Spleen (tissue), 11 donors: Measurements from ENCODE around the gene ABCG5. TPM values are rescaled to one million over a fixed set of nuclear protein-coding genes. Genes with fewer than 3 reads are reported as not detected.

Experiments used
- DNase-seq: peaks from one replicate; pipeline ENCODE4 v3.0.0-alpha.2; 2020
- H3K27ac ChIP-seq, 8 donors: fragments of 200-600 bp; sonication (generic) in 7 of 8; 1 replicate in 4 of 8; 2 replicates in 4 of 8; pipeline versions ENCODE4 v1.5.0 to v1.8.0; 2016 to 2021; ENCODE audit warnings: inconsistent platforms in 4 of 8, mild to moderate bottlenecking in 4 of 8, moderate library complexity in 1 of 8
- H3K27me3 ChIP-seq, 7 donors: fragments of 200-600 bp; sonication (generic) in 6 of 7; replicated peaks in 1 of 7; 1 replicate in 4 of 7; 2 replicates in 3 of 7; pipeline versions ENCODE4 v1.5.0 to v1.8.0; 2016 to 2021; ENCODE audit warnings: inconsistent platforms in 3 of 7, mild to moderate bottlenecking in 1 of 7
- H3K36me3 ChIP-seq, 6 donors: fragments of 200-600 bp; sonication (generic) in 5 of 6; 1 replicate in 4 of 6; 2 replicates in 2 of 6; pipeline versions ENCODE4 v1.5.0 to v1.8.0; 2016 to 2021; ENCODE audit warnings: inconsistent platforms in 2 of 6
- H3K4me1 ChIP-seq, 6 donors: fragments of 200-600 bp; sonication (generic) in 5 of 6; 1 replicate in 3 of 6; 2 replicates in 3 of 6; pipeline versions ENCODE4 v1.5.0 to v1.8.0; 2016 to 2021; ENCODE audit warnings: inconsistent platforms in 3 of 6
- H3K4me3 ChIP-seq, 8 donors: fragments of 200-600 bp; sonication (generic) in 7 of 8; 1 replicate in 4 of 8; 2 replicates in 4 of 8; pipeline versions ENCODE4 v1.5.0 to v1.8.0; 2016 to 2021; ENCODE audit warnings: inconsistent platforms in 4 of 8, mild to moderate bottlenecking in 4 of 8, moderate library complexity in 2 of 8
- H3K9me3 ChIP-seq, 8 donors: fragments of 200-600 bp; sonication (generic) in 7 of 8; 1 replicate in 4 of 8; 2 replicates in 4 of 8; pipeline versions ENCODE4 v1.5.0 to v1.8.0; 2016 to 2021; ENCODE audit warnings: inconsistent platforms in 4 of 8
- CTCF ChIP-seq, 11 experiments: fragments of 200-600 bp in 7 of 11; fragments of 450-650 bp in 4 of 11; sonication (generic) in 4 of 11; IDR thresholded peaks in 8 of 11; conservative IDR thresholded peaks in 3 of 11; 1 replicate in 7 of 11; 2 replicates in 4 of 11; pipeline versions ENCODE4 v1.4.0 to v1.8.0; 2016 to 2021; ENCODE audit warnings: antibody characterized with exemption in 11 of 11, inconsistent platforms in 4 of 11, mild to moderate bottlenecking in 1 of 11
- POLR2A ChIP-seq, 3 donors: fragments of 450-650 bp; IDR thresholded peaks; one replicate each; pipeline ENCODE4 v1.5.1; 2017; ENCODE audit warnings: antibody characterized with exemption in 3 of 3, mild to moderate bottlenecking in 1 of 3
- POLR2AphosphoS5 ChIP-seq, 3 donors: sonication (generic); formaldehyde crosslinking; IDR thresholded peaks; one replicate each; pipeline ENCODE4 v1.5.1; 2017; ENCODE audit warnings: antibody characterized with exemption in 3 of 3
- WGBS, 5 donors: extraction: QIAGEN DNeasy Blood & Tissue Kit in 3 of 5; methylation state at CpG; one replicate each; pipeline versions ENCODE4 v1.1.5 to v1.1.7; 2013 to 2018; 5-methylcytosine and 5-hydroxymethylcytosine counted together
- intact Hi-C: fragments of 100-400 bp; cut with DNase I; formaldehyde crosslinking; loops from one replicate; pipeline ENCODE4 v1.15.0; 2023; ENCODE audit warnings: low total_unique reads
- polyA plus RNA-seq, 3 donors: library from polyadenylated mRNA; stranded (reverse); fragments of 200-250 nt; gene quantifications; one replicate each; pipeline ENCODE4 v1.2.1, GENCODE V29; 2013
- total RNA-seq, 7 donors: library from RNA; depleted of rRNA in 3 of 7; stranded (reverse); fragments of >200 nt in 3 of 7; fragmentation: NEBNext Ultra II Directional in 4 of 7; extraction: Animal tissue kit (Norgen Biotek cat#: 25700) in 4 of 7; gene quantifications; one replicate each; pipeline versions ENCODE4 v1.1.0 to v1.2.1, GENCODE V29; 2016 to 2021
- donor health status: healthy with polysubstance abuse.
- donor health status: DM: no; HTN: no; CAD: no; lungs with moderate emphysema.
- donor health status: DM: no; HTN: no; CAD: no.
- donor health status: Bipolar disorder and iron deficiency.
- donor health status: healthy.
- donor health status: DM: no; HTN: no; CAD: no.
- donor health status: DM: yes; HTN: yes; CAD: no.

Gene ABCG5
- total and polyA plus RNA-seq, 10 donors: 0.05 to 0.37 (median 0.25) TPM; not detected in 6

DNA sequence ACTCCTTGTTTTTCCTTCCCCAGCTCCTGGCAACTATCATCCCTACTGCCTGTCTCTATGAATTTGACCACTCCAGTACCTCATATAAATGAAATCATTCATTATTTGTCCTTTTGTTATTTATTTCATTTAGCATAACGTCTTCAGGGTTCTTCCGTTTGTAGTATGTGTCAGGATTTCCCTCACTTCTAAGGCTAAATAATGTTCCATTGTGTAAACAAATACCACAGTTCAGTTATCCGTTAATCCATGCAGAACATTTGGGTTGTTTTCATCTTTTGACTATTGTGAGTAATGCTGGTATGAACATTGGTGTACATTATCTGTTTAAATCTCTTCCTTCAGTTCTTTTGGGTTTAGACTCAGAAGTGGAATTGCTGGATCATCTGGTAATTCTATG, 46.0 kb downstream of the ABCG5 start:
- H3K27me3 ChIP-seq: no peaks in the 10 kb centered on the region
- peaks cover 0 to 4% (median 0%) of the 10 kb centered on the region in 6 donors for H3K4me1 ChIP-seq
- no peak overlapping the region for H3K4me3 ChIP-seq
- H3K9me3 ChIP-seq: no peaks in the 10 kb centered on the region
- no peak overlapping the region for H3K27ac ChIP-seq
- WGBS, 5 donors: 91 to 96% (median 95%) methylated on average over 3 of the region's 3 CpGs
- DNase-seq: no peak
- intact Hi-C loops: no loop called here
- TF ChIP-seq CTCF (IDR thresholded peaks at IDR 0.05 in 8 of 11, conservative IDR thresholded peaks at IDR 0.05 in 3 of 11) (no peak), POLR2AphosphoS5 (IDR thresholded peaks at IDR 0.05) (no peak), POLR2A (IDR thresholded peaks at IDR 0.05) (no peak)
- H3K36me3 ChIP-seq: peaks cover 0 to 62% (median 3%) of the 10 kb centered on the region in 6 donors

DNA sequence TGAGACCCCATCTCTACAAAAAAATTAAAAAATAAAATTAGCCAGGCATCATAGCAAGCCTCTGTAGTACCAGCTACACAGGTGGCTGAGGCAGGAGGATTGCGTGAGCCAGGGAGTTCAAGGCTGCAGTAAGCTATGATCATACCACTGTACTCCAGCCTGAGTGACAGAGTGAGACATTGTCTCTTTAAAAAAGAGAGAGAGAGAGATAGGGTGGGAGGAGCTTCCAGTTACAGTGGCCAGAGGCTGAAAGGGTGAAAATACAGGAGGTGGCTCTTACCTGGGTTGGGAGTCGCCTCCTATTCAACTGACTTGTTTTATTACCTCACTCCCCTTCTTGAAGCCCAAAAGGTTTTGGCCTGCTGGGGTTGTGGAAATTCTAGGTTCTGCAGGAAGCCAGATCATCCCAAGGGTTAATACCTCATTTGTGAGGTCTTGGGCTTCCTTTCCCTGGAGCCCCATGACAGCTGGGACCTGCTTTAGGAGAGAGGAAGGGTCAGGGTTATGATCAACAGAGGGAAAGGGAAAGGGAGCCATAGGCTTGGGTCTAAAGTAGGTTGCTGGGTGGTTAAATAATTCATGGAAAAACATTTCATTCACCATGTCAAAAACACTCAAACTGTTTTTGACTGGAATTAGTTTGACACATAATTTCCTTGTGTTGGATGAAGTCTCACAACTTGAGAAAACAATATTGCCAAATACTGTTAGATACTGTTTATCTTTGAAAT, 47.4 kb downstream of the ABCG5 start:
- WGBS, 5 donors: 88 to 97% (median 93%) methylated on average over 2 of the region's 2 CpGs
- TF ChIP-seq POLR2AphosphoS5 (IDR thresholded peaks at IDR 0.05): no peak
- no peak for TF ChIP-seq POLR2A (IDR thresholded peaks at IDR 0.05)
- no peak for TF ChIP-seq CTCF (IDR thresholded peaks at IDR 0.05 in 8 of 11, conservative IDR thresholded peaks at IDR 0.05 in 3 of 11)
- Histone ChIP-seq H3K4me1 (peaks cover 0 to 4% (median 0%) of the 10 kb centered on the region in 6 donors), H3K36me3 (peaks cover 0 to 53% (median 2%) of the 10 kb centered on the region in 6 donors), H3K27ac (peak overlapping the region in 6 of 8 donors; percentile 43 to 73 (median 58)), H3K27me3 (no peaks in the 10 kb centered on the region), H3K9me3 (no peaks in the 10 kb centered on the region), H3K4me3 (no peak overlapping the region)
- intact Hi-C loops: no loop called here
- no peak for DNase-seq

- H3K36me3 ChIP-seq: peaks cover 0 to 52% (median 2%) of the 10 kb centered on the region in 6 donors
- TF ChIP-seq POLR2AphosphoS5 (IDR thresholded peaks at IDR 0.05) (no peak), CTCF (IDR thresholded peaks at IDR 0.05 in 8 of 11, conservative IDR thresholded peaks at IDR 0.05 in 3 of 11) (no peak), POLR2A (IDR thresholded peaks at IDR 0.05) (no peak)
- intact Hi-C loops: no loop called here
- 78 to 88% (median 82%) methylated on average over 5 of the region's 5 CpGs for WGBS, 5 donors
- DNase-seq: no peak
- no peaks in the 10 kb centered on the region for H3K27me3 ChIP-seq
- no peak overlapping the region for H3K4me3 ChIP-seq
- H3K4me1 ChIP-seq: peaks cover 0 to 4% (median 0%) of the 10 kb centered on the region in 6 donors
- no peaks in the 10 kb centered on the region for H3K9me3 ChIP-seq
- H3K27ac ChIP-seq: peak overlapping the region in 5 of 8 donors; percentile 50 to 73 (median 58)
Observed at GRCh38 chr2:43790147-43790546, 48.5 kb downstream of the ABCG5 start.

GRCh38 chr2:43788646-43789045, 50.0 kb downstream of the ABCG5 start:
- DNase-seq: no peak
- Histone ChIP-seq H3K4me1 (peaks cover 0 to 4% (median 0%) of the 10 kb centered on the region in 6 donors), H3K36me3 (peaks cover 0 to 57% (median 4%) of the 10 kb centered on the region in 6 donors), H3K4me3 (no peak overlapping the region), H3K9me3 (no peaks in the 10 kb centered on the region), H3K27ac (peak overlapping the region in 3 of 8 donors; percentile 11 to 73 (median 58)), H3K27me3 (no peaks in the 10 kb centered on the region)
- intact Hi-C loops: no loop called here
- 97 to 100% (median 100%) methylated on average over 1 of the region's 1 CpG for WGBS, 5 donors
- TF ChIP-seq CTCF (IDR thresholded peaks at IDR 0.05 in 8 of 11, conservative IDR thresholded peaks at IDR 0.05 in 3 of 11) (no peak), POLR2A (IDR thresholded peaks at IDR 0.05) (no peak), POLR2AphosphoS5 (IDR thresholded peaks at IDR 0.05) (no peak)
